Measurements from ENCODE around the gene SNTA1. TPM values are rescaled to one million over a fixed set of nuclear protein-coding genes. Genes with fewer than 3 reads are reported as not detected.
"Not testable (repeated sequence)": the region's sequence is repeated elsewhere in the genome, so short reads cannot be mapped to it uniquely, and the experiment has no call there.

SNTA1 gene
- total RNA-seq, 1 experiment from 2014 or later = 9.9 TPM

DNA sequence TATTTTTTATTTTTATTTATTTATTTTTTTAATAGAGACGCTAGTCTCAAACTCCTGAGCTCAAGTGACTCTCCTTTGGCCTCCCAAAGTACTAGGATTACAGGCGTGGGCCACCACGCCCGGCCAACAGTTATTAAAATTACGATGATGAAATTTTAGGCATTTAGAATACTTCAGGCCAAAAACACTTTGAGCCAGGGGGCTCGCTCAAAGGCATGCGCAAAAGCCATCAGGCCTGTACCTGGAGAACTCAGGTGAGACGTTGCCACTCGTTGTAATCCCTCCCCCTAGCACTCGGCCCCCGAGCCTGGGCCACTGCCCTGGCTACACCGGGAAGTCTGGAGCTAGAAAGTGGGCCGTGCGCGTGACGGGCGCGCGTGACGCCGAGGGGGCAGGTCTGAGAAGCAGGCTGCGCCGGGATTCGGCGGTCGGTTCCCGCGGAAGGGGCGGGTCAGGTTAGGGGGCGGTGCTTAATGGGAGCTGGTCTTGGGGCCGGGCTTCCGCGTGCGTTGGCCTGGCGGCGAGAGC, 46.0 kb upstream of the SNTA1 start:
- peak overlapping the region; percentile 27 for H3K4me2 ChIP-seq (ENCODE audit: insufficient read depth, insufficient read length, low read length)
- no peak overlapping the region for H4K8ac ChIP-seq (replicated peaks; ENCODE audit: insufficient read length, low read depth, low read length)
- Mint-ChIP-seq H3K4me3 (peak overlapping the region; percentile 77 to 78), H3K36me3 (ENCODE audit: insufficient read depth in 1 of 3, low read depth in 3 of 3) (peaks cover 0 to 4% (median 0%) of the 10 kb centered on the region in 3 experiments; a peak in 3 of 7 replicates), H3K4me1 (peaks cover 9 to 10% of the 10 kb centered on the region in 2 experiments), H3K27me3 (ENCODE audit: low read depth) (no peaks in the 10 kb centered on the region; the same call in 1 of the 2 replicates), H3K9me3 (no peaks in the 10 kb centered on the region), H3K27ac (peak overlapping the region; percentile 61 to 93 (median 67); a peak in 4 of 7 replicates)
- TF ChIP-seq CTCF (conservative IDR thresholded peaks at IDR 0.05) = no peak
- H3K23me2 ChIP-seq (ENCODE audit: insufficient read length, low read depth, low read length, poor library complexity, severe bottlenecking) = peaks cover 11% of the 10 kb centered on the region
- DNase-seq = peak; percentile 98
- peak overlapping the region; percentile 66 for H3K18ac ChIP-seq (ENCODE audit: insufficient read length, low read depth, low read length)
- no peak overlapping the region for H2BK12ac ChIP-seq (ENCODE audit: insufficient read length, low read depth, low read length)
- H2AK5ac ChIP-seq (ENCODE audit: insufficient read length, low read length) = no peak overlapping the region
- H3K23ac ChIP-seq (ENCODE audit: insufficient read length, low read depth, low read length) = no peak overlapping the region
- H2BK5ac ChIP-seq (ENCODE audit: insufficient read length, low read length) = no peak overlapping the region
- H3K9ac ChIP-seq (ENCODE audit: extremely low read depth, insufficient read length, low read length) = peak overlapping the region; percentile 32
- H2AFZ ChIP-seq (ENCODE audit: low read length) = no peak overlapping the region
- no peak overlapping the region for H3T11ph ChIP-seq (ENCODE audit: low read length)
- peak overlapping the region; percentile 82; the same call in 1 of the 2 replicates for H3K14ac ChIP-seq (ENCODE audit: insufficient read depth, low read length)
- no peaks in the 10 kb centered on the region for H3K79me1 ChIP-seq (ENCODE audit: insufficient read depth, low read depth, low read length, poor library complexity, severe bottlenecking)
- no peak overlapping the region for H2BK120ac ChIP-seq (ENCODE audit: low read depth, low read length, poor library complexity, severe bottlenecking)
- no peak overlapping the region for H4K5ac ChIP-seq (ENCODE audit: insufficient read length, low read depth, low read length)
- H3K79me2 ChIP-seq (ENCODE audit: insufficient read depth, low read length) = no peaks in the 10 kb centered on the region
- H4K20me1 ChIP-seq (ENCODE audit: control insufficient read depth, insufficient read depth, insufficient read length) = no peaks in the 10 kb centered on the region
- H3K27ac ChIP-seq (ENCODE audit: insufficient read length, low read depth, low read length) = no peak overlapping the region
- no peak overlapping the region for H3K56ac ChIP-seq (ENCODE audit: insufficient read length, low read depth, low read length)
- no peaks in the 10 kb centered on the region for H3K27me3 ChIP-seq (ENCODE audit: insufficient read depth, low read length)
- H2BK15ac ChIP-seq (ENCODE audit: low read depth, low read length) = no peak overlapping the region
- no CpG with 5 or more reads among the region's 36 CpGs for WGBS (ENCODE audit: extremely low coverage, insufficient read length, low lambda C conversion rate)
- no peak overlapping the region for H3K4ac ChIP-seq (ENCODE audit: low read depth, low read length)
- no peaks in the 10 kb centered on the region for H3K4me1 ChIP-seq (ENCODE audit: insufficient read depth, low read length)
- H3K9me3 ChIP-seq (ENCODE audit: control insufficient read depth, low read depth, low read length) = no peaks in the 10 kb centered on the region
- no peak overlapping the region for H4K91ac ChIP-seq (ENCODE audit: insufficient read length, low read depth, low read length)
- H2BK20ac ChIP-seq (ENCODE audit: low read depth, low read length, poor library complexity, severe bottlenecking) = no peak overlapping the region

DNA sequence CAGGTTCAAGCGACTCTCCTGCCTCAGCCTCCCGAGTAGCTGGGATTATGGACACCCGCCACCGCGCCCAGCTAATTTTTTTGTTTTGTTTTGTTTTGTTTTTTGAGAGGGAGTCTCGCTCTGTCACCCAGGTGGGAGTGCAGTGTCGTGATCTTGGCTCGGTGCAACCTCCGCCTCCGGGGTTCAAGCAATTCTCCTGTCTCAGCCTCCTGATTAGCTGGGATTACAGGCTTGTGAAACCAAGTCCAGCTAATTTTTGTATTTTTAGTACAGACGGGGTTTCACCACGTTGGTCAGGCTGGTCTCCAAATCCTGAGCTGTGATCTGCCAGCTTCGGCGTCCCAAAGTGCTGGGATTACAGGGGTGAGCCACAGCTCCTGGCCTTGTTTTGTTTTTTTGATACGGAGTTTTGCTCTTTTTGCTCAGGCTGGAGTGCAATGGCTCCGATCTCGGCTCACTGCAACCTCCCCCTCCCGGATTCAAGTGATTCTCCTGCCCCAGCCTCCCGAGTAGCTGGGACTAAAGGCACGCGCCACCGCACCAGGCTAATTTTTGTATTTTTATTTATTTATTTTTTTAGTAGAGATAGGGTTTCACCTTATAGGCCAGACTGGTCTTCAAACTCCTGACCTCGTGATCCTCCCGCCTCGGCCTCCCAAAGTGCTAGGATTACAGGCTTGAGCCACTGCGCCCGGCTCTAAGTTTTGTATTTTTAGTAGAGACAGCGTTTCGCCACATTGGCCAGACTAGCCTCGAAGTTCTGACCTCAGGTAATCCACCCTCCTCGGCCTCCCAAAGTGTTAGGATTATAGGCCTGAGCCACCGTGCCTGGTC, 45.3 kb upstream of the SNTA1 start:
- not testable (repeated sequence) for H3K27ac Mint-ChIP-seq; H3K79me1 ChIP-seq (ENCODE audit: insufficient read depth, low read depth, low read length, poor library complexity, severe bottlenecking); H4K91ac ChIP-seq (ENCODE audit: insufficient read length, low read depth, low read length); H3K9ac ChIP-seq (ENCODE audit: extremely low read depth, insufficient read length, low read length); H4K5ac ChIP-seq (ENCODE audit: insufficient read length, low read depth, low read length); H3K56ac ChIP-seq (ENCODE audit: insufficient read length, low read depth, low read length); DNase-seq; H3K79me2 ChIP-seq (ENCODE audit: insufficient read depth, low read length); H3K4ac ChIP-seq (ENCODE audit: low read depth, low read length); H2BK5ac ChIP-seq (ENCODE audit: insufficient read length, low read length); H3K36me3 Mint-ChIP-seq (ENCODE audit: insufficient read depth in 1 of 3, low read depth in 3 of 3); H2AFZ ChIP-seq (ENCODE audit: low read length); H3T11ph ChIP-seq (ENCODE audit: low read length); H3K27me3 Mint-ChIP-seq (ENCODE audit: low read depth); H2AK5ac ChIP-seq (ENCODE audit: insufficient read length, low read length); H3K18ac ChIP-seq (ENCODE audit: insufficient read length, low read depth, low read length); H3K27me3 ChIP-seq (ENCODE audit: insufficient read depth, low read length); H3K4me1 Mint-ChIP-seq; H2BK15ac ChIP-seq (ENCODE audit: low read depth, low read length); H4K20me1 ChIP-seq (ENCODE audit: control insufficient read depth, insufficient read depth, insufficient read length); H2BK120ac ChIP-seq (ENCODE audit: low read depth, low read length, poor library complexity, severe bottlenecking); H3K27ac ChIP-seq (ENCODE audit: insufficient read length, low read depth, low read length); H2BK12ac ChIP-seq (ENCODE audit: insufficient read length, low read depth, low read length); H3K14ac ChIP-seq (ENCODE audit: insufficient read depth, low read length); H3K23ac ChIP-seq (ENCODE audit: insufficient read length, low read depth, low read length); H4K8ac ChIP-seq (replicated peaks; ENCODE audit: insufficient read length, low read depth, low read length); H2BK20ac ChIP-seq (ENCODE audit: low read depth, low read length, poor library complexity, severe bottlenecking); H3K4me1 ChIP-seq (ENCODE audit: insufficient read depth, low read length); H3K9me3 Mint-ChIP-seq; H3K9me3 ChIP-seq (ENCODE audit: control insufficient read depth, low read depth, low read length)
- WGBS (ENCODE audit: extremely low coverage, insufficient read length, low lambda C conversion rate) = no CpG with 5 or more reads among the region's 32 CpGs
- peak overlapping the region; percentile 27 for H3K4me2 ChIP-seq (ENCODE audit: insufficient read depth, insufficient read length, low read length)
- peaks cover 11% of the 10 kb centered on the region for H3K23me2 ChIP-seq (ENCODE audit: insufficient read length, low read depth, low read length, poor library complexity, severe bottlenecking)
- H3K4me3 Mint-ChIP-seq = peak overlapping the region in 1 of 2 experiments; percentile 64; a peak in 4 of 5 replicates

All from H9 (cell line).